Jurkat, Clone E6-1 (cell line): ENCODE data around the gene ARPC4.
"Not testable (repeated sequence)": the region's sequence is repeated elsewhere in the genome, so short reads cannot be mapped to it uniquely, and the experiment has no call there.

Experiments used
- DNase-seq: peaks from one replicate; pipeline ENCODE4 v3.0.0-alpha.2; 2011; ENCODE audit warnings: low read depth, low spot score
- H3K4me3 ChIP-seq: 2 replicates; pipeline ENCODE4 v1.5.1; 2011; ENCODE audit warnings: mild to moderate bottlenecking, low read length, control low read depth, moderate library complexity

Gene ARPC4

GRCh38 chr3:9769012-9769411 lies 23.9 kb upstream of the ARPC4 start:
- DNase-seq = no peak
- H3K4me3 ChIP-seq = no peak overlapping the region

GRCh38 chr3:9769426-9770275 lies 23.2 kb upstream of the ARPC4 start, which contains the start of gene CAMK1:
CAMK1 (minus strand) TSS chr3:9769947; CDS start chr3:9767749, 2,198 bp downstream.
- DNase-seq = no peak
- H3K4me3 ChIP-seq = no peak within 1 kb of the TSS

- DNase-seq = no peak
- no peak overlapping the region for H3K4me3 ChIP-seq
Measured at GRCh38 chr3:9770276-9770812, 22.5 kb upstream of the ARPC4 start.

- not testable (repeated sequence) for H3K4me3 ChIP-seq, DNase-seq
Measured at GRCh38 chr3:9771007-9771406, 21.9 kb upstream of the ARPC4 start.

- H3K4me3 ChIP-seq = no peak overlapping the region
- DNase-seq = no peak
Measured at GRCh38 chr3:9776896-9777693, 15.8 kb upstream of the ARPC4 start.

GRCh38 chr3:9777694-9778021 lies 15.2 kb upstream of the ARPC4 start:
- DNase-seq = no peak
- H3K4me3 ChIP-seq = no peak overlapping the region

- no peak overlapping the region for H3K4me3 ChIP-seq
- no peak for DNase-seq
Measured at GRCh38 chr3:9778143-9779074, 14.5 kb upstream of the ARPC4 start.

- DNase-seq = no peak
- no peak overlapping the region for H3K4me3 ChIP-seq
Measured at GRCh38 chr3:9779075-9779593, 13.7 kb upstream of the ARPC4 start.

GRCh38 chr3:9779721-9780457 lies 13.0 kb upstream of the ARPC4 start:
- peak; percentile 95 for DNase-seq
- peak overlapping the region; percentile 15 for H3K4me3 ChIP-seq

GRCh38 chr3:9780458-9780812 lies 12.4 kb upstream of the ARPC4 start:
- H3K4me3 ChIP-seq = peak overlapping the region; percentile 15; the same call in 1 of the 2 replicates
- no peak for DNase-seq

- no peak for DNase-seq
- no peak overlapping the region for H3K4me3 ChIP-seq
Measured at GRCh38 chr3:9780910-9781309, 12.0 kb upstream of the ARPC4 start.

GRCh38 chr3:9781551-9781950 lies 11.3 kb upstream of the ARPC4 start:
- DNase-seq = no peak
- H3K4me3 ChIP-seq = no peak overlapping the region

GRCh38 chr3:9781978-9782603 lies 10.8 kb upstream of the ARPC4 start:
- no peak for DNase-seq
- H3K4me3 ChIP-seq = no peak overlapping the region

GRCh38 chr3:9782770-9783169 lies 10.1 kb upstream of the ARPC4 start:
- no peak overlapping the region for H3K4me3 ChIP-seq
- DNase-seq = peak; percentile 35

- no peak overlapping the region for H3K4me3 ChIP-seq
- DNase-seq = no peak
Measured at GRCh38 chr3:9783954-9784353, 8.9 kb upstream of the ARPC4 start.

- no peak overlapping the region for H3K4me3 ChIP-seq
- DNase-seq = no peak
Measured at GRCh38 chr3:9784965-9785364, 7.9 kb upstream of the ARPC4 start.

- DNase-seq = no peak
- H3K4me3 ChIP-seq = no peak overlapping the region
Measured at GRCh38 chr3:9785602-9786001, 7.3 kb upstream of the ARPC4 start.

GRCh38 chr3:9786209-9786739 lies 6.6 kb upstream of the ARPC4 start:
- DNase-seq = no peak

More at GRCh38 chr3:9786209-9786739, 6.6 kb upstream of the ARPC4 start:
- H3K4me3 ChIP-seq = no peak overlapping the region
